Measurements from ENCODE around the gene FANCC.

DNA sequence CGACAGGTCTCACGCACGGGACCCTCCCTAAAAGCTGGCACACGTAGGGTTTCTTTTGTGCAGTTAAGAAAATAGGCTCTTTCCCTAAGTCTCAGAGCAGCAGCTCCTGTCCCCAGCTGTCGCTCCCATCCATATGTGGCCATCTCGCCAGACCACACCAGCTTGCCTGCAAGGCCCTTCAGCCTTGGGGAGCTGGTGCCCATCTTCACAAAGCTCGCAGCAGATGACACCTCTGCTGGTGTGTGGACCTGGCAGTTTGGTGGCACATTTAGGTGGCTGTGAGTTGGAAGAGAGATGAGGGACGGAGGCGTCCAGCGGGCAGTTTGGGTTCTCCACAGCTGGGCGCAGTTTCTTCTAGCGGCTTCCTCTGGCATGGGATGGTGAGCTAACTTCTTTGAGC lies 239.0 kb downstream of the FANCC start:
- TF ChIP-seq, protein P1, sequence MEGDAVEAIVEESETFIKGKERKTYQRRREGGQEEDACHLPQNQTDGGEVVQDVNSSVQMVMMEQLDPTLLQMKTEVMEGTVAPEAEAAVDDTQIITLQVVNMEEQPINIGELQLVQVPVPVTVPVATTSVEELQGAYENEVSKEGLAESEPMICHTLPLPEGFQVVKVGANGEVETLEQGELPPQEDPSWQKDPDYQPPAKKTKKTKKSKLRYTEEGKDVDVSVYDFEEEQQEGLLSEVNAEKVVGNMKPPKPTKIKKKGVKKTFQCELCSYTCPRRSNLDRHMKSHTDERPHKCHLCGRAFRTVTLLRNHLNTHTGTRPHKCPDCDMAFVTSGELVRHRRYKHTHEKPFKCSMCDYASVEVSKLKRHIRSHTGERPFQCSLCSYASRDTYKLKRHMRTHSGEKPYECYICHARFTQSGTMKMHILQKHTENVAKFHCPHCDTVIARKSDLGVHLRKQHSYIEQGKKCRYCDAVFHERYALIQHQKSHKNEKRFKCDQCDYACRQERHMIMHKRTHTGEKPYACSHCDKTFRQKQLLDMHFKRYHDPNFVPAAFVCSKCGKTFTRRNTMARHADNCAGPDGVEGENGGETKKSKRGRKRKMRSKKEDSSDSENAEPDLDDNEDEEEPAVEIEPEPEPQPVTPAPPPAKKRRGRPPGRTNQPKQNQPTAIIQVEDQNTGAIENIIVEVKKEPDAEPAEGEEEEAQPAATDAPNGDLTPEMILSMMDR (IDR thresholded peaks at IDR 0.05) = no peak
- TF ChIP-seq POLR2AphosphoS5 (IDR thresholded peaks at IDR 0.05) (no peak), POLR2A (IDR thresholded peaks at IDR 0.05) (no peak)
